Stimulated activated CD4-positive, alpha-beta T cell treated with anti-CD3 and anti-CD28 coated beads, Interleukin-2, amount 100 ng/mL, for 48 hours (primary cell): ENCODE data around the gene NCKAP5L.

Experiments
- DNase-seq, 2 donors: peaks; one replicate each; pipeline ENCODE4 v3.0.0-alpha.2; 2020

The NCKAP5L gene

DNA sequence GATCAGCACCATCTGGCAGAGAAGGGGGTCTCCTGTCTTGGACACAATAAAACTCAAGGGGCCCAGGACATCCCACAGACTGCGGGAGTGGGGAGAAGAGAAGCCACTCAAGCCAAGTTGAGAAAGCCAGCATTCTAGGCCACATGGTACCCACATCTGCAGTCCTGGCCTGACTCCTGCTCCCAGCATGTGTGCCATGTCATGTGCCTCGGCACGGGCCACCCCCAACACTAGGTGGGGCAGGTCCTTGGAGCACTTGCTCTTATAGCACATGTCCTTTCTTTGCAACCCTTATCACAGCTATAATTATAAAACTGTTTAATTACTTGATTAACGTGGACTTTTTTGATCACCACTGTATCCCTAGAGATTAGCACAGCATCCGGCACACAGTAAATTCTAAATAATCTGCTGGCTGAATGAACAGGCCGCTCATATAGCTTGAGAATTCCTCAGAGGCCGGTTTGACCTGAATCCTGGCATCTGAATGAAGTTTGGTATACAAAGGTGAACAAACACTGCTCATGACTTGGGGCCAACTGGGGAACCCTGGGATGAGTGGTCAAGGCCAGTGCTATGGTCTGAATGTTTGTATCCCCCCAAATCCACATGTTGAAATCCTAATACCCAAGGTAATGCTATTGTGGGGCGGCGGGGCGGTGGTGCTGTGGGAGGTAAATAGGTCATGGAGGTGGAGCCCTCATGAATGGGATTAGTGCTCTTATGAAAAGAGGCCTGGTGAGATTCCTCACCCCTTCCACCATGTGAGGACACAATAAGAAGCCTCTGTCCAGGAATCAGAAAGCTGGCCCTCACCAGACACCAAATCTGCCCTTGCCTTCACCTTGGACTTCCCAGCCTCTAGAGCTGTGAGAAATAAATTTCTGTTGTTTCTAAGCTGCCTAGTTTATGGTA lies 6.6 kb downstream of the NCKAP5L start:
- no peak for DNase-seq

- no peak for DNase-seq
Measured at GRCh38 chr12:49819786-49820185, 8.4 kb downstream of the NCKAP5L start.

DNA sequence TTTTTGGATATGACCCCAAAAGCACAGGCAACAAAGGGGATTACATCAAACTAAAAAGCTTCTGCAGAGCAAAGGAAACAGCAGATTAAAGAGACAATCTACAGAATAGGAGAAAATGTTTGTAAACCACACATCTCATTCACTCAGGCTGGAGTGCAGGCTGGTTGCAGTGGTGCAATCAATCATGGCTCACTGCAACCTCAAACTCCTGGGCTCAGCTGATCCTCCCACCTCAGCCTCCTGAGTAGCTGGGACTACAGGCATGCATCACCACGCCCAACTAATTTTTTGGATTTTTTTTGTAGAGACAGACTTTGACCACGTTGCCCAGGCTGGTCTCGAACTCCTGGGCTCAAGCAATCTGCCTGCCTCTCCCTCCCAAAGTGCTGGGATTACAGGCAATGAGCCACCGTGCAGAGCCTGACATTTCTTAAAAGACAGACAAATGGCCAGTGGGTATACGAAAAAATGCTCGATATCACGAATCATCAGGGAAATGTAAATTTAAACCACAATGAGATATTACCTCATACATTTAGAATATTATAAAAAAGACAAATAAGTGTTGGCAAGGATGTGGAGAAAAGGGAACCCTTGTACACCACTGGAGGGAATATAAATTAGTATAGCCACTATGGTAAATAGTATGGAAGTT lies 9.8 kb downstream of the NCKAP5L start:
- no peak for DNase-seq

DNA sequence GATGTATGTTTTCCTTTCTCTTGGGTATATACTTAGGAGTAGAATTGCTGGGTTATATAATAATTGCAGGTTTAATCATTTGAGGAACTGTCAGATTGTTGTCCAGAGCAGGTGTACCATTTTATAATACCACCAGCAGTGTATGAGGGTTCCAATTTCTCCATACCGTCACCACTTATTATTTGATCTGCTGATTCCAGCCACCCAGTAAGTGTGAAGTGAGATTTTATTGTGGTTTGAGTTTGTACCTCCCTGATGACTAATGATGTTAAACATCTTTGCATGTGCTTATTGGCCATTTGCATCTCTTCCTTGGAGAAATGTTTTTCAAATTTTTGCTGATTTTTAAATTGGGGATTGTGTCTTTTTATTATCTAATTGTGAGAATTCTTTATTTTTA lies 15.1 kb downstream of the NCKAP5L start:
- no peak for DNase-seq

DNA sequence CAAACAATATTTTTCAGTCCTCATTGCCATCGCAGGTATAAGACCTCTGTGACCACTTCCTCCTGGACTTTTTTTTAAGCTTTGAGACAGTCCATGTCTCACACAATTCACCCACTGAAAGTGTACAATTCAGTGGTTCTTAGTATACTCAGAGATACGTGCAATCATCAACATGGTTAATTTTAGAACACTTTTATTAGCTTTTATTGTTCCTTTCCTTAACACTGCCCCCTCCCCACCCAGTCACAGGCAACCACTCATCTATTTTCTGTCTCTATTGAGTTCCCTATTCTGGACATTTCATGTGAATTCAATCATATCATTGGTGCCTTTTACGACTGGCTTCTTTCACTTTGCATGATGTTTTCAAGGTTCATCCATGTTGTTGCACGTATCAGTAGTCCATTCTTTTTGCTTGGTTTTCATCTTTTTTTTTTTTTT lies 16.2 kb downstream of the NCKAP5L start:
- DNase-seq, result no peak

DNA sequence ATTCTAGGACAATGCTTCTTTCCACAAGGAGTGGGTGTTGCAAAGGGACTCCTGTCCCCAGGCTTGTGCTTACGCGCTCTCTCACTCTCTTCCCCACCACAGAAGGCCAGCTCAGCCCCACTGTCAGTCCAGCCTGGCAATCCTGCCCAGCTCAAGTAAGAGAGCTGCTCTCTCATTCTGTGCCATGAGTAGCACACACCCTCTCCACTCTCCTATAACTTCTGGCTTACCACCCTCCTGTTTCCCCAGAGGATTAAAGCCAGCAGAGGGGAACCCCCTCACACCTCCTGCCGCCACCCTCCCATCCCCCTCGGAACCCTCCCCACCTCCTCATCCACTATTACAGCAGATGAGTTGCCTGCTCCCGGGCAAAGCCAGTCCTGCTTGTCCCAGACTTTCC lies 17.1 kb downstream of the NCKAP5L start:
- no peak for DNase-seq

DNA sequence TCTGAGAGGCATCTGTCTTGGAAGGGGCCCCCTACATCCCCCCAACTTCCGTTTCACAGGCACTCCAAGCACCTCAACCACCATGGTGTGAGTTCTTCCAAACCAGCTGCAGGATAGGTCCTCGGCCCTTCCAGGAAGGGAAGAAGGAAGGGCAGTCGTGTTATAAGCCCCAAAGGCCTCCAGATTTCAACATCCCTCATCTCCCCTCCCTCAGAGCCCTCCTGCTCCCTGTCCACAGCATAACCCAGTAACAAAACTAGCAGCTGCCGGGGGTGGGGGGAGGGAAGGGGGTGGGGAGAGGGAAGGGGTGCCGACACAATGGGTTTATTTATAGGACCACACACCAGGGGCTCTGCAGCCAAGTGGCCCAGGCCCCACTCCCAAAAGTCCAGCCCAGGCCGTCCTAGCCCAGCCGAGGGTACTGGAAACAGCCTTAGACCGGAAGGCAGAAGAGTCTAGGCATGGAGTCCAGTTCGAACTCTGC lies 18.3 kb downstream of the NCKAP5L start:
- no peak for DNase-seq

GRCh38 chr12:49809381-49809905 lies 18.8 kb downstream of the NCKAP5L start:
- DNase-seq, result no peak

DNA sequence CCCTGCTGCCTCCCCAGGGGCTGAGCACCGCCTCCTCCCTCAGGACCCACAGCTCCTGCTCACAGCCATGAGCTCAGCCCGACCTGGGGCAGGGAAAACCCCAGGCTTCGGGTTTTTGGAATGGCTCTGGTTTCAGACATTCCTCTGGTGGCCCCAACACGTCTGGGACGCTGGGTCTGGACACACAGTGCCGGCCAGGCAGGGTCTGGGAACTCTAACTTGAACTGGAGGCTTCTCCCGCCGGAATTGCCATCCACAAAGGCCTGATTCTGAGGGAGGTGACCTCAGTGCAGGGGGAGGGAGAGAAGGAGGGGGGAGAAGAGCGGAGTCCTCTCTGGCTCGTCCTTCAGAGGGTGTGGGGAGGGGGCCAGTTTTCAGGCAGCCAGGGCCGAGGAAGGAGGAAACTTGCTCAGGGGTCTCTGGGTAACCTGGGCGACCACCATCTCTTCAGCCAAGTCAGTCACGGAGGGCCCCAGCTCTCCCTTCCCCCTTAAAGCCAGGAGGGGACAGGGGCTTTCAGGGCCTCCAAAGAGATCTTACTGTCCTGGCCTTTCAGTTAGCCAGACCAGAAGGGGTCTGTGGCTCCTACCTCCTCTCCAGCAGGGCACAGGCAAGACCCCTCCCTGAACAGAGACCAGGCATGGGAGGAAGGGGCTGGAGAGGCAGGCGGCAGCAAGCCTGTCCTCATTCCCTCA lies 19.4 kb downstream of the NCKAP5L start:
- DNase-seq, result no peak

GRCh38 chr12:49807991-49808580 lies 20.1 kb downstream of the NCKAP5L start:
- no peak for DNase-seq

DNA sequence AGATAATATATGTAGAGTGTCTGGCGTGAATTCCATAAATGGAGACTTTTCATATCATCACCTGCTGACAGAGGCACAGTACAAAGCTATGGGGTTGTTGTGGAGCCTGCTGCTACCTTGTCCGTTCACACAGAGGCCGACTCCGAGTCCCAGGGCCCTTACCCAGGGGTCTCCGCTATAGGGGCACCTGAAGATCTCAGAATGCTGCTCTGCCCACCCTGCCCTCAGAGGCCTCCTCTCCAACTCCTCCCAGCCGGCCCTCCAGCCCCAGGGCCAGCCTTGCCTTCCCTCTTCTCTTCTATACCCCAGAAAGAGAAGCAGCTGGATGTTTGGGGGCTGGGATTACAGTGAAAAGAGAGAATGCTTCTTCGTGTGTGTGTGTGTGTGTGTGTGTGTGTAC lies 21.3 kb downstream of the NCKAP5L start:
- DNase-seq, result no peak

- DNase-seq, result no peak
Measured at GRCh38 chr12:49806321-49806813, 21.8 kb downstream of the NCKAP5L start.

- DNase-seq, result no peak
Measured at GRCh38 chr12:49805409-49805808, 22.8 kb downstream of the NCKAP5L start.

DNA sequence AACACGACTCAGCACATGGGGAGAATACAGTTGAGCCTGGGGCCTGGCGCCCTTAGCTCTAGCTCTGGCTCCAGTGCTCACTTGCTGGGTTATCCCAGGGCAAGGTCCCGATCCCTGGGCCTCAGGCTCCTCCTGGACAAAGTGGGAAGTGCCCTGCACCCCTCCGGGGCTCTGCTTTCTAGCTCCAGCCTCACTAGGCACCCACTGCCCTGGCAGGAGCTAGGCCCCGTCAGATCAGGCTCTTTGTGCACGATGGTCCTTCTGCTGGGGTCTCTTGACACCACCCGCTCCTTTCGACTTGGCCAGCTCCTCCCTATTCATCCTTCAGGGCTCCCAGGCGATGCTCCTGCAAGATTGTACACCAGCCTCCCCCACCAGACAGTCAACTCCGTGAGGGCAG lies 23.4 kb downstream of the NCKAP5L start:
- no peak for DNase-seq

DNA sequence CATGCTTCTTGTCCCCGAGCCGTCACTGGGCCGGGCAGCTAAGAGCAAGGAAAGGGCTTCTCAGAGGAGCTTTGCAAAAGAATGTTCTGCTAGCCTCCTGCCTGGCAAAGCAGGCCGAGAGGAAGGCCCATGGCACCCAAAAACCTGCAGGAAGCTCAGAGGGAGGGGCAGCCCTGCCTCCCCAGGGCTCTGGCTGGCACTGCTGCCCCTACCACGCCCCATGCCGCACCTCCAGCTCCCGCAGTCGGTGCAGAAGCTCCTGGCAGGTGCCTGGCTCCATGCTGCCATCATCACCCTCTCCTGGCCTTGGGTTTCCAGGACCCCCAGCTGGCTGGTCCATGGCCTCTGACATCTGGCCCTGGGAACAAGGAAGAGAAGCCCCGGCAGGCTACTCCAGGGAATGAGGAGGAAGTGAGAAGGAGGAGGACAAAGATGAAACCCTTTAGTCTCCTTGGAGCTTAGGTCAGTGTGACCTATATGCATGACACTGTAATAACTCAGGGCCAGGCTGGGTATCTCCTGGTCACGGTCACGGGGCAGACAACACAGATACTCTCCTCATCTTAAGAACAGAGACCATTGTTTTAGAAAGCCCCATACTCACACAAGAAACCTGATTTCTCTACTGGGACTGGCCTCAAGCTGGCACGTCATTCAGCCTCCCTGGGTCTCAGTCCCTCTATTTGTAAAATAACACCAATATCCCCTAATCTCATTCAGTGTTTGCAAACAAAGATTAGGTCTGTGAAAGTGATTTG lies 24.3 kb downstream of the NCKAP5L start:
- no peak for DNase-seq

- DNase-seq, result no peak
Measured at GRCh38 chr12:49801141-49802063, 26.8 kb downstream of the NCKAP5L start.

DNA sequence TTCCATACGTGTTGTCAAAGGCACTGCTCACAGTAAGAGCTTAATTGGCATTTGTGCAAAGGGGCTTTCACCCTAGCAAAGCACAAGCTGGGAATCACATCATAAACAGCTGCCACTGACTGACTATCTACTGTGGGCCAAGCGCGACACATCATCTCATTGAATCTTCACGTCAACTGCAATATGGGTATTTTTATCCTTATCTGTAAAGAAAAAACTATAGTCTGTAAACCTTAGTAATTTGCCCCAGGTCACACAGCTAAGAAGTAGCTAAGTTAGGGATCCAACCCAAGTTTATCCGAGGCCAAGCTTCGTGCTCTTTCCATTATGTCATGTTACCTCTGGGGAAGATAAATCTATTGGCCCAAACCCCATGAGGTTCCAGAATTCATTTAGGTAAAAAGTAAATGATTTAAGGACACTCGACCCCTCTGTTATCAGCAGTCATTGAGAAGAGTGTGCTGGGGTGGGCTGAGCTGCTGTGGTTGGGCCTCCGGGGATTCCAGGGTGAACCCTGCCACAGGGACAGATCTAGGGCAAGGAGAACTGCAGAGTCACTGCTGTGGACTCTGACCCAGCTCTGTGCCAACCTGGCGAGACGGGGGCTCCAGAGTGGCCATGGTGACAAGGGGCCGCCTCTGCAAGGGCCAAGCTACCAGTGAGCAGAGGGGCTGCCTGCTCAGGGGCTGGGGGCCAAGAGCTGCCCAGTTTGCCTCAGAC lies 27.6 kb downstream of the NCKAP5L start:
- no peak for DNase-seq

DNA sequence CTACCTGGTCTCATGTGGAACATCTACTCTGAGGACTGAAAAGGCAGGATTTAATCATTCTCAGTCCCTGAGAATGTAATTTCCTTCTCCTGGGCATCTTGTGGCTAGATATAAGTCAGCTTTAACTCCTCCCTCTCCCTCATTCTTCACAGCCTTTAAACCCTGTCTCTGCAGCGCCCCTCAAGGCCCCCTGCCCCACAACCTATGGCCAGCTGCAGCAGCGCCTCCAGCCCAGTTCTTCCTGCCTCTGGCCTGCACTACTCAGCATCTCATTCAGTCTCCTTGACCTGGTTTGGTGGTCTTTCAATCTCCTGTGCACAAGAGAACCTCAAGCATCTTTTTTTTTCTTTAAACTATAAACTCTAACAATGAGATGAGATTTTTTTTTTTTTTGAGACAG lies 29.3 kb downstream of the NCKAP5L start:
- no peak for DNase-seq

DNA sequence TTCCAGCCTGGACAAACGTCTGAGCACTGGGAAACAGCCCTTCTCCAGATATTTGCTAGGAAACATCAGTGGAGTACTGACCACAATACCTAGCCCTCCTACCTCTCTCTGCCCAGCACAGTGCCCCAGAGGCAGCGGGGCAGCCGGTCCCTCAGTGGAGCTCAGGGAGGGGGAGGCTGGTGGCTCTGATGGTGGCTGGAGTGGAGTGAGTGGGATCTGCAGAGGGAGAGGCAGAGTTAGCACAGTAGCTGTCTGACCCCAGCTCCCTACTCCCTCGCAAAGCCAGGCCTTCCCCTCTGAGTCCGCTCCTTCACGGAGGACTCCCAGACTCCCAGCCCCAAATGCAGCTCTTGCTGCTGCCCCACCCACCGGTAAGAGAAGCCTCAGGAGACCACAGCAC lies 30.0 kb downstream of the NCKAP5L start:
- DNase-seq, result no peak

DNA sequence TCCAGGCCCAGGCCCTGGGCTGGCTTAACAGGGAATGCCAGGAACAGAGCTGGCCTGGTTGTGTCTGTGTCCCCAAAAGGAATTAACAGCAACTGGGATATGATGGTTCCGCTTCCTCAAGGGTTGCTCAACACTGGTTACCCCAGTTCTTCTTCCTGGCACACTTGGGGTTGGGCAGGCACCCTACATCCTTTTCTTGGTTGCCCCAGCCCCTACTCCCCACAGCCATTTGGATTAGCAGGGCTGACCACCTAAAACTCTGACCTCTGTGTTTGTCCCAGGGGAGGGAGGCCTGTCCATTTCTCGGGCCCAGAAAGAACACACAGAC lies 30.8 kb downstream of the NCKAP5L start:
- no peak for DNase-seq
